Adrenal gland (tissue), 12 donors: ENCODE data around the gene LMLN. TPM values are rescaled to one million over a fixed set of nuclear protein-coding genes. Genes with fewer than 3 reads are reported as not detected.

Source experiments
- DNase-seq, 7 donors: peaks; one replicate each; pipeline ENCODE4 v3.0.0-alpha.2; 2019 to 2020
- H3K27ac ChIP-seq, 5 donors: fragments of 200-600 bp; sonication (generic) in 4 of 5; 1 replicate in 3 of 5; 2 replicates in 2 of 5; pipeline versions ENCODE4 v1.5.1 to v1.8.0; 2016 to 2020; ENCODE audit warnings: mild to moderate bottlenecking in 1 of 5
- H3K27me3 ChIP-seq: fragments of 200-600 bp; 2 replicates; pipeline ENCODE4 v1.8.0; 2021
- H3K36me3 ChIP-seq, 2 donors: fragments of 200-600 bp; replicated peaks in 1 of 2; 1 replicate in 1 of 2; 2 replicates in 1 of 2; pipeline versions ENCODE4 v1.5.1 to v1.8.0; 2018 to 2022
- H3K4me1 ChIP-seq, 2 donors: fragments of 200-600 bp; replicated peaks in 1 of 2; 1 replicate in 1 of 2; 2 replicates in 1 of 2; pipeline versions ENCODE4 v1.5.1 to v1.8.0; 2018 to 2021
- H3K4me3 ChIP-seq, 4 donors: fragments of 200-600 bp; sonication (generic) in 3 of 4; one replicate each; pipeline ENCODE4 v1.5.1; 2016 to 2018
- H3K9me3 ChIP-seq, 3 donors: fragments of 200-600 bp; sonication (generic) in 1 of 3; replicated peaks in 1 of 3; 1 replicate in 2 of 3; 2 replicates in 1 of 3; pipeline versions ENCODE4 v1.5.1 to v1.8.0; 2016 to 2021
- CTCF ChIP-seq, 6 experiments: fragments of 450-650 bp in 4 of 6; fragments of 200-600 bp in 2 of 6; sonication (generic) in 1 of 6; IDR thresholded peaks; 1 replicate in 5 of 6; 2 replicates in 1 of 6; pipeline versions ENCODE4 v1.5.1 to v1.8.0; 2016 to 2021; ENCODE audit warnings: antibody characterized with exemption in 6 of 6, mild to moderate bottlenecking in 2 of 6, moderate library complexity in 1 of 6
- POLR2A ChIP-seq, 2 donors: fragments of 450-650 bp; IDR thresholded peaks; one replicate each; pipeline ENCODE4 v1.6.1; 2017; ENCODE audit warnings: antibody characterized with exemption in 2 of 2, mild to moderate bottlenecking in 2 of 2, moderate library complexity in 1 of 2
- whole genome bisulfite sequencing, 4 donors: extraction: QIAGEN DNeasy Blood & Tissue Kit in 2 of 4; methylation state at CpG; one replicate each; pipeline versions ENCODE4 v1.1.5 to v1.1.7; 2013 to 2017; 5-methylcytosine and 5-hydroxymethylcytosine counted together
- intact Hi-C, 2 donors: fragments of 100-400 bp; cut with DNase I; formaldehyde crosslinking; loops; one replicate each; pipeline versions ENCODE4 v1.14.1 to v1.15.0; 2022 to 2023
- polyA plus RNA-seq, 3 donors: library from polyadenylated mRNA; stranded (reverse); fragments of 200-250 nt in 2 of 3; fragments of 350-450 nt in 1 of 3; fragmentation: Illumina TruSeq in 1 of 3; extraction: RNeasy Lipid Tissue Mini Kit (QIAGEN cat#74804) in 1 of 3; gene quantifications; one replicate each; pipeline ENCODE4 v1.2.3, GENCODE V29; 2013 to 2014
- total RNA-seq, 9 donors: library from RNA; depleted of rRNA in 4 of 9; stranded (reverse); fragments of >200 nt in 4 of 9; fragments of 120-200 nt in 1 of 9; fragmentation: NEBNext Ultra II Directional in 1 of 9; extraction: Animal tissue kit (Norgen Biotek cat#: 25700) in 1 of 9; gene quantifications; one replicate each; pipeline versions ENCODE4 v1.1.0 to v1.2.4, GENCODE V29; 2013 to 2023
- donor health status: healthy with polysubstance abuse.
- donor health status: Bipolar disorder and iron deficiency.
- donor health status: DM: yes; HTN: yes; CAD: no.
- donor health status: DM: no; HTN: no; CAD: no.
- donor health status: DM: no; HTN: no; CAD: no.
- donor health status: DM: yes; HTN: yes; CAD: no.

Gene LMLN
- total and polyA plus RNA-seq, 12 donors: 3.0 to 11.2 (median 6.4) TPM

GRCh38 chr3:197953325-197953724, 6.7 kb upstream of the LMLN start:
- Histone ChIP-seq H3K27ac (peak overlapping the region in 3 of 5 donors; percentile 49 to 76 (median 55)), H3K4me1 (peaks cover 31 to 61% of the 10 kb centered on the region in 2 donors), H3K9me3 (no peaks in the 10 kb centered on the region), H3K4me3 (no peak overlapping the region), H3K36me3 (peaks cover 0 to 58% of the 10 kb centered on the region in 2 donors), H3K27me3 (no peaks in the 10 kb centered on the region)
- 36 to 46% (median 42%) methylated on average over 6 of the region's 6 CpGs for WGBS, 4 donors
- intact Hi-C loops: no loop called here
- TF ChIP-seq CTCF (IDR thresholded peaks at IDR 0.05): no peak
- TF ChIP-seq POLR2A (IDR thresholded peaks at IDR 0.05): no peak
- no peak for DNase-seq

GRCh38 chr3:197953881-197954280, 6.1 kb upstream of the LMLN start:
- Histone ChIP-seq H3K27me3 (no peaks in the 10 kb centered on the region), H3K4me1 (peaks cover 31 to 60% of the 10 kb centered on the region in 2 donors), H3K27ac (peak overlapping the region in 4 of 5 donors; percentile 18 to 76 (median 52)), H3K9me3 (no peaks in the 10 kb centered on the region), H3K36me3 (peaks cover 0 to 58% of the 10 kb centered on the region in 2 donors), H3K4me3 (no peak overlapping the region)
- intact Hi-C loops: no loop called here
- WGBS, 4 donors: 31 to 50% (median 41%) methylated on average over 7 of the region's 7 CpGs
- TF ChIP-seq CTCF (IDR thresholded peaks at IDR 0.05) (no peak), POLR2A (IDR thresholded peaks at IDR 0.05) (no peak)
- peak; percentile 67 to 94 (median 89) for DNase-seq

GRCh38 chr3:197955892-197956477, 4.0 kb upstream of the LMLN start:
- Histone ChIP-seq H3K27ac (no peak overlapping the region), H3K9me3 (no peaks in the 10 kb centered on the region), H3K4me1 (peaks cover 39 to 62% of the 10 kb centered on the region in 2 donors), H3K27me3 (no peaks in the 10 kb centered on the region), H3K36me3 (peaks cover 0 to 58% of the 10 kb centered on the region in 2 donors), H3K4me3 (no peak overlapping the region)
- no peak for DNase-seq
- TF ChIP-seq POLR2A (IDR thresholded peaks at IDR 0.05) (no peak), CTCF (IDR thresholded peaks at IDR 0.05) (no peak)
- WGBS, 4 donors: 90 to 93% (median 91%) methylated on average over 4 of the region's 4 CpGs
- intact Hi-C loops: no loop called here

GRCh38 chr3:197956626-197956988, 3.4 kb upstream of the LMLN start:
- H3K27me3 ChIP-seq: no peaks in the 10 kb centered on the region
- peaks cover 0 to 54% of the 10 kb centered on the region in 2 donors for H3K36me3 ChIP-seq
- TF ChIP-seq CTCF (IDR thresholded peaks at IDR 0.05) (no peak), POLR2A (IDR thresholded peaks at IDR 0.05) (no peak)
- intact Hi-C loops: no loop called here
- H3K4me3 ChIP-seq: no peak overlapping the region
- no peak for DNase-seq
- peaks cover 35 to 62% of the 10 kb centered on the region in 2 donors for H3K4me1 ChIP-seq
- no peaks in the 10 kb centered on the region for H3K9me3 ChIP-seq
- WGBS, 4 donors: 89 to 98% (median 94%) methylated on average over 2 of the region's 2 CpGs
- H3K27ac ChIP-seq: peak overlapping the region in 2 of 5 donors; percentile 60 to 66
